Heart right ventricle (tissue), 16 donors: Measurements from ENCODE around the gene DKK2. TPM values are rescaled to one million over a fixed set of nuclear protein-coding genes. Genes with fewer than 3 reads are reported as not detected.

Experiments used
- ATAC-seq, 8 donors: fragments of 200-7000 bp; cut with Tn5 transposase; one replicate each; pipeline ENCODE4 v1.9.1; 2020; ENCODE audit warnings: mild to moderate bottlenecking in 8 of 8, moderate library complexity in 8 of 8, moderate number of reproducible peaks in 1 of 8
- DNase-seq, 2 donors: peaks; one replicate each; pipeline ENCODE4 v3.0.0-alpha.2; 2020
- H3K27ac ChIP-seq, 10 donors: fragments of 200-600 bp; sonication (generic) in 2 of 10; one replicate each; pipeline versions ENCODE4 v1.5.0 to v1.8.0; 2020 to 2022; ENCODE audit warnings: mild to moderate bottlenecking in 3 of 10
- H3K27me3 ChIP-seq, 7 donors: fragments of 200-600 bp; one replicate each; pipeline ENCODE4 v1.8.0; 2021 to 2022; ENCODE audit warnings: mild to moderate bottlenecking in 2 of 7
- H3K36me3 ChIP-seq, 9 donors: fragments of 200-600 bp; sonication (generic) in 1 of 9; one replicate each; pipeline versions ENCODE4 v1.5.0 to v1.8.0; 2020 to 2022; ENCODE audit warnings: mild to moderate bottlenecking in 2 of 9
- H3K4me1 ChIP-seq, 9 donors: fragments of 200-600 bp; sonication (generic) in 1 of 9; one replicate each; pipeline versions ENCODE4 v1.5.0 to v1.8.0; 2020 to 2022; ENCODE audit warnings: mild to moderate bottlenecking in 4 of 9
- H3K4me3 ChIP-seq, 10 donors: fragments of 200-600 bp; sonication (generic) in 2 of 10; one replicate each; pipeline versions ENCODE4 v1.5.0 to v1.8.0; 2020 to 2022; ENCODE audit warnings: mild to moderate bottlenecking in 7 of 10, moderate library complexity in 2 of 10
- H3K9me3 ChIP-seq, 11 donors: fragments of 200-600 bp in 10 of 11; sonication (generic) in 2 of 11; one replicate each; pipeline versions ENCODE4 v1.5.0 to v1.8.0; 2013 to 2022; ENCODE audit warnings: mild to moderate bottlenecking in 2 of 11, control low read depth in 1 of 11, moderate library complexity in 1 of 11
- CTCF ChIP-seq, 9 donors: fragments of 200-600 bp; sonication (generic) in 2 of 9; IDR thresholded peaks; one replicate each; pipeline versions ENCODE4 v1.5.0 to v1.8.0; 2021 to 2022; ENCODE audit warnings: antibody characterized with exemption in 9 of 9, mild to moderate bottlenecking in 5 of 9, moderate library complexity in 1 of 9
- WGBS, 2 donors: extraction: QIAGEN DNeasy Blood & Tissue Kit; methylation state at CpG; one replicate each; pipeline ENCODE4 v1.1.7; 2013; ENCODE audit warnings: inconsistent platforms in 1 of 2; 5-methylcytosine and 5-hydroxymethylcytosine counted together
- intact Hi-C, 10 donors: fragments of 100-400 bp; cut with DNase I; formaldehyde crosslinking; loops; one replicate each; pipeline versions ENCODE4 v1.11.1 to v1.14.2; 2022
- polyA plus RNA-seq, 2 donors: library from polyadenylated mRNA; stranded (reverse); fragments of 200-250 nt; gene quantifications; one replicate each; pipeline ENCODE4 v1.2.3, GENCODE V29; 2013
- total RNA-seq, 10 donors: library from RNA; stranded (reverse); fragmentation: NEBNext Ultra II Directional in 3 of 10; extraction: Animal tissue kit (Norgen Biotek cat#: 25700) in 3 of 10; gene quantifications; one replicate each; pipeline versions ENCODE4 v1.2.1 to v1.2.4, GENCODE V29; 2021 to 2023
- donor health status: Arrhythmogenic right ventricular cardiomyopathy.
- donor health status: ischemic (EF 13 %, LVEDD 7.1; RV severe dilation, severe dysfunction).
- donor health status: healthy with polysubstance abuse.
- donor health status: DM: no; HTN: yes; CAD: no.
- donor health status: DM: no; HTN: no; CAD: no.
- donor health status: ischemic (EF 25% LVEDD 6.9; RV normal size, moderate dysfunction).
- donor health status: ischemic (EF 25% LVEDD 5.7; RV mildly dilated, moderate dysfunction).
- donor health status: healthy.
- donor health status: DM: yes; HTN: yes; CAD: no.
- donor health status: Ischemic cardiomyopathy.
- donor health status: ischemic (EF 35%, LVEDD 5.7; RV mildly dilated, moderate dysfunction).
- donor health status: nonischemic (EF 11% LVEDD 7.7; RV severe dilation, severe dysfunction).
- donor health status: DM: yes; HTN: yes; CAD: no.
- donor health status: PGD.
- donor health status: ischemic (EF 29% LVEDD 5.4; RV normal size, mild dysfunction).
- donor health status: nonischemic (EF 23%, LVEDD 6.1; RV moderate dilation, normal function).

Gene DKK2
- total and polyA plus RNA-seq, 12 donors: 0.15 to 3.9 (median 1.9) TPM

GRCh38 chr4:106996490-106996889 lies 39.6 kb downstream of the DKK2 start:
- H3K36me3 ChIP-seq: no peaks in the 10 kb centered on the region
- TF ChIP-seq CTCF (IDR thresholded peaks at IDR 0.05): no peak
- no peak for ATAC-seq
- 13 to 19% methylated on average over 2 of the region's 2 CpGs for WGBS, 2 donors
- H3K4me1 ChIP-seq: no peaks in the 10 kb centered on the region
- H3K27me3 ChIP-seq: no peaks in the 10 kb centered on the region
- H3K9me3 ChIP-seq: no peaks in the 10 kb centered on the region
- H3K4me3 ChIP-seq: no peak overlapping the region
- no peak for DNase-seq
- intact Hi-C loops: no loop called here
- no peak overlapping the region for H3K27ac ChIP-seq

GRCh38 chr4:106993827-106994226 lies 42.3 kb downstream of the DKK2 start:
- DNase-seq: no peak
- Histone ChIP-seq H3K4me1 (no peaks in the 10 kb centered on the region), H3K9me3 (no peaks in the 10 kb centered on the region), H3K27ac (no peak overlapping the region), H3K27me3 (no peaks in the 10 kb centered on the region), H3K4me3 (no peak overlapping the region), H3K36me3 (no peaks in the 10 kb centered on the region)
- no peak for TF ChIP-seq CTCF (IDR thresholded peaks at IDR 0.05)
- ATAC-seq: no peak
- intact Hi-C loops: no loop called here
- 62 to 66% methylated on average over 4 of the region's 4 CpGs for WGBS, 2 donors

GRCh38 chr4:106987311-106987710 lies 48.8 kb downstream of the DKK2 start:
- no peak for DNase-seq
- H3K27ac ChIP-seq: no peak overlapping the region
- no peak for TF ChIP-seq CTCF (IDR thresholded peaks at IDR 0.05)
- intact Hi-C loops: no loop called here
- H3K4me1 ChIP-seq: no peaks in the 10 kb centered on the region
- H3K27me3 ChIP-seq: no peaks in the 10 kb centered on the region
- WGBS, 2 donors: 62 to 67% methylated on average over 2 of the region's 2 CpGs
- ATAC-seq: no peak
- H3K36me3 ChIP-seq: no peaks in the 10 kb centered on the region
- no peaks in the 10 kb centered on the region for H3K9me3 ChIP-seq
- H3K4me3 ChIP-seq: no peak overlapping the region

- H3K4me1 ChIP-seq: no peaks in the 10 kb centered on the region
- ATAC-seq (no peak), DNase-seq (no peak)
- H3K27ac ChIP-seq: no peak overlapping the region
- no peak overlapping the region for H3K4me3 ChIP-seq
- intact Hi-C loops: no loop called here
- no peaks in the 10 kb centered on the region for H3K27me3 ChIP-seq
- H3K9me3 ChIP-seq: no peaks in the 10 kb centered on the region
- no peaks in the 10 kb centered on the region for H3K36me3 ChIP-seq
- WGBS, 2 donors: 52 to 56% methylated on average over 1 of the region's 1 CpG
- TF ChIP-seq CTCF (IDR thresholded peaks at IDR 0.05): no peak
Observed at GRCh38 chr4:106986486-106986885, 49.6 kb downstream of the DKK2 start.

- no peak for DNase-seq
- no peaks in the 10 kb centered on the region for H3K36me3 ChIP-seq
- no peak overlapping the region for H3K27ac ChIP-seq
- H3K4me1 ChIP-seq: no peaks in the 10 kb centered on the region
- no peak overlapping the region for H3K4me3 ChIP-seq
- H3K27me3 ChIP-seq: no peaks in the 10 kb centered on the region
- no peaks in the 10 kb centered on the region for H3K9me3 ChIP-seq
- TF ChIP-seq CTCF (IDR thresholded peaks at IDR 0.05): no peak
- intact Hi-C loops: no loop called here
- WGBS, 2 donors: 71 to 88% methylated on average over 3 of the region's 3 CpGs
- no peak for ATAC-seq
Observed at GRCh38 chr4:106985830-106986229, 50.3 kb downstream of the DKK2 start.
